ENCODE measurements around the gene IL34. TPM values are rescaled to one million over a fixed set of nuclear protein-coding genes. Genes with fewer than 3 reads are reported as not detected.

The IL34 gene
- total and polyA plus RNA-seq, 2 of the 13 experiments (the other 11 are each of a cell fraction or from before 2014, with no cell fraction given): 1.2 to 1.3 TPM

DNA sequence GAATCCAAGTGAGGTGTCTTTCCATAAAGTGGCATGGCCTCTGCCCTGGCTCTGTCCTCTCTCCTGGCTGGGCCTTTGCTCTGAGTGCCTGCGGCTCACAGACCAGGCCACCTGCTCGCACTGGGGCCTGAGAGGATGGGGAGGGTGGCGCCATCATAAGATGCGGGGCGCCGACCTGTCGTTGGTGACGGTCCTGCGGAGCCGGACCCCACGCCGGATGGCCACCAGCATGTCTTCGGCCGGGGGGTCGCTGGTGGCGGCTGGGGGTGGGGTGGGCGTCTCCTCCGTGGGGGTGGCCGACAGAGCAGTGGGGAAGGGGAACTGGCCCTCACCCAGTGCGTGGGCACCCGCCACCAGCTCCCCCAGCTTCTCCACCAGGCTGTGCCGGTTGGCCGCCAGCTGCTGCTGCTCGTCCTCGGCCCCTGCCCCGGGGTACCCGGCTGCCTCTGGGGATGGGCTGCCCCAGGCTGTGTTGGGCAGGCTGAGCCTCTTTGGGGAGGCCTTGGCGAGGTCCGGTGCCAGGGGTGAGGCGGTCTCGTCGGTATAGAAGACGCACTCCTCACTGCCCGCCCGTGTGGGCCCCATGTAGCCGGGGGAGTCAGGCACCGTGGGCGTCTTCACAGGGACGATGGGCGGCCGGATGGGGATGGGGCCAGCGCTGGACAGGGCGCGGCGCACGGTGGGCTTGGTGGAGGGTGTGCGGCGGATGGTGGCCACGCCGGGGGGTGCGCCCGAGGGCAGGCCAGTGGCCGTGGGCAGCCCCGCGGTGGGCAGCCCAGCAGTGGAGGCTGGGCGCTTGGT lies 17.4 kb downstream of the IL34 start (continued):
- TF ChIP-seq ZGPAT (CRISPR knock-in tag; IDR thresholded peaks at IDR 0.05): no peak
- TF ChIP-seq ZC3H13 (CRISPR knock-in tag; IDR thresholded peaks at IDR 0.05): peak; percentile 87
- peak; percentile 25; the same call in 1 of the 2 replicates for TF ChIP-seq HOXA3 (CRISPR knock-in tag; IDR thresholded peaks at IDR 0.05)
- TF ChIP-seq ZNF670 (CRISPR knock-in tag; IDR thresholded peaks at IDR 0.05; ENCODE audit: borderline replicate concordance): no peak
- peak; percentile 63 for TF ChIP-seq RBM39 (IDR thresholded peaks at IDR 0.05; ENCODE audit: low read depth, low read length, poor library complexity, severe bottlenecking)
- TF ChIP-seq ZBTB8A (CRISPR knock-in tag; IDR thresholded peaks at IDR 0.05; ENCODE audit: borderline replicate concordance, low read depth): no peak
- no peak for TF ChIP-seq ZNF333 (CRISPR knock-in tag; IDR thresholded peaks at IDR 0.05; ENCODE audit: borderline replicate concordance)
- TF ChIP-seq ZBTB49 (CRISPR knock-in tag; IDR thresholded peaks at IDR 0.05; ENCODE audit: borderline replicate concordance): no peak
- no peak for TF ChIP-seq THAP8 (CRISPR knock-in tag; IDR thresholded peaks at IDR 0.05; ENCODE audit: borderline replicate concordance)
- peak; percentile 90 for TF ChIP-seq AGO2 (optimal IDR thresholded peaks at IDR 0.05; ENCODE audit: low read depth, low read length)
- TF ChIP-seq RBM22 (optimal IDR thresholded peaks at IDR 0.05; ENCODE audit: low read length): peak; percentile 96
- TF ChIP-seq HNRNPK (IDR thresholded peaks at IDR 0.05; ENCODE audit: low read depth, low read length, poor library complexity, severe bottlenecking): peak; percentile 32
- TF ChIP-seq, protein P1, sequence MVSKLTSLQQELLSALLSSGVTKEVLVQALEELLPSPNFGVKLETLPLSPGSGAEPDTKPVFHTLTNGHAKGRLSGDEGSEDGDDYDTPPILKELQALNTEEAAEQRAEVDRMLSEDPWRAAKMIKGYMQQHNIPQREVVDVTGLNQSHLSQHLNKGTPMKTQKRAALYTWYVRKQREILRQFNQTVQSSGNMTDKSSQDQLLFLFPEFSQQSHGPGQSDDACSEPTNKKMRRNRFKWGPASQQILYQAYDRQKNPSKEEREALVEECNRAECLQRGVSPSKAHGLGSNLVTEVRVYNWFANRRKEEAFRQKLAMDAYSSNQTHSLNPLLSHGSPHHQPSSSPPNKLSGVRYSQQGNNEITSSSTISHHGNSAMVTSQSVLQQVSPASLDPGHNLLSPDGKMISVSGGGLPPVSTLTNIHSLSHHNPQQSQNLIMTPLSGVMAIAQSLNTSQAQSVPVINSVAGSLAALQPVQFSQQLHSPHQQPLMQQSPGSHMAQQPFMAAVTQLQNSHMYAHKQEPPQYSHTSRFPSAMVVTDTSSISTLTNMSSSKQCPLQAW (CRISPR knock-in tag; IDR thresholded peaks at IDR 0.05): no peak
- no peak for TF ChIP-seq SOX13 (IDR thresholded peaks at IDR 0.05)
- TF ChIP-seq SOX13 (CRISPR knock-in tag; conservative IDR thresholded peaks at IDR 0.05 in 1 of 2, IDR thresholded peaks at IDR 0.05 in 1 of 2): no peak
- TF ChIP-seq SMYD3 (CRISPR knock-in tag; IDR thresholded peaks at IDR 0.05): no peak
